HG02642 (cell line): ENCODE results near the gene F10.
A peak's percentile ranks its signal among the peaks of the same experiment; 100 is the strongest.

Experiments
- ATAC-seq: cut with Tn5 transposase; IDR thresholded peaks from one replicate; pipeline ENCODE4 v1.9.1; 2021; ENCODE audit warnings: mild to moderate bottlenecking; ENCODE audit not compliant: unreplicated experiment, poor library complexity

F10 gene

GRCh38 chr13:113166681-113167080 lies 44.1 kb downstream of the F10 start:
- no peak for ATAC-seq

- ATAC-seq: no peak
These were observed 44.6 kb downstream of the F10 start for GRCh38 chr13:113167155-113167554.

GRCh38 chr13:113167575-113167974 lies 45.0 kb downstream of the F10 start:
- no peak for ATAC-seq

- no peak for ATAC-seq
These were observed 45.6 kb downstream of the F10 start for GRCh38 chr13:113168211-113168610.

- ATAC-seq: no peak
These were observed 47.0 kb downstream of the F10 start for GRCh38 chr13:113169277-113170272.

- no peak for ATAC-seq
These were observed 47.9 kb downstream of the F10 start for GRCh38 chr13:113170511-113170910.

GRCh38 chr13:113171250-113172125 lies 48.9 kb downstream of the F10 start:
- ATAC-seq: no peak

GRCh38 chr13:113172419-113172926 lies 49.9 kb downstream of the F10 start:
- ATAC-seq: no peak

GRCh38 chr13:113176280-113176679 lies 53.7 kb downstream of the F10 start:
- ATAC-seq: no peak

GRCh38 chr13:113176822-113177221 lies 54.2 kb downstream of the F10 start:
- no peak for ATAC-seq

GRCh38 chr13:113178070-113178895 lies 55.7 kb downstream of the F10 start:
- no peak for ATAC-seq

GRCh38 chr13:113178896-113179167 lies 56.2 kb downstream of the F10 start:
- no peak for ATAC-seq

GRCh38 chr13:113179374-113180230 lies 57.0 kb downstream of the F10 start:
- ATAC-seq: no peak

GRCh38 chr13:113182046-113182445 lies 59.4 kb downstream of the F10 start:
- no peak for ATAC-seq

GRCh38 chr13:113183450-113184129 lies 61.0 kb downstream of the F10 start:
- no peak for ATAC-seq

- no peak for ATAC-seq
These were observed 62.2 kb downstream of the F10 start for GRCh38 chr13:113184568-113185440.

GRCh38 chr13:113186061-113186900 lies 63.7 kb downstream of the F10 start:
- ATAC-seq: peak; percentile 78
